Measurements from ENCODE around the gene CRY2. TPM values are rescaled to one million over a fixed set of nuclear protein-coding genes. Genes with fewer than 3 reads are reported as not detected.

CRY2 gene
- polyA plus RNA-seq, 2 of the 4 experiments (the other 2 are of a cell fraction) = 3.2 to 4.1 TPM

- TF ChIP-seq SREBF2 (IDR thresholded peaks at IDR 0.05) (no peak), BHLHE40 (IDR thresholded peaks at IDR 0.05; ENCODE audit: low read depth, low read length) (no peak), CBX2 (IDR thresholded peaks at IDR 0.05; ENCODE audit: borderline replicate concordance, low read depth) (no peak), NPAS2 (CRISPR knock-in tag; IDR thresholded peaks at IDR 0.05; ENCODE audit: borderline replicate concordance) (no peak)
Measured at GRCh38 chr11:45816614-45817013, 30.7 kb upstream of the CRY2 start (continued).

- ChIA-PET POLR2A (no interaction called here), CTCF (interaction anchor here (1.6 to 5.7 kb wide), 2 partner anchors 13 to 26 kb away, joined by 5 to 32 read pairs; partner anchors contain the start of gene SLC35C1)
- FAIRE-seq = no peak
Measured at GRCh38 chr11:45817191-45817590, 30.1 kb upstream of the CRY2 start.

GRCh38 chr11:45818961-45819605 lies 28.2 kb upstream of the CRY2 start:
- no peak overlapping the region for H3K4me3 ChIP-seq
- no peak for DNase-seq (ENCODE audit: low read depth in 1 of 2, low spot score in 1 of 2)
- no peak for ATAC-seq
- no peaks in the 10 kb centered on the region for H3K4me1 ChIP-seq
- 67% methylated on average over 6 of the region's 6 CpGs for WGBS (ENCODE audit: missing lambda C conversion rate)
- no peak for TF ChIP-seq CHD2 (IDR thresholded peaks at IDR 0.05; ENCODE audit: low read length, partially characterized antibody)
- no peak for TF ChIP-seq TFCP2L1 (CRISPR knock-in tag; IDR thresholded peaks at IDR 0.05)
- TF ChIP-seq RCOR1 (IDR thresholded peaks at IDR 0.05; ENCODE audit: low read depth, low read length) = no peak
- no peak for TF ChIP-seq E2F6 (IDR thresholded peaks at IDR 0.05; ENCODE audit: borderline replicate concordance, low read depth)
- no peak for TF ChIP-seq FOSB (CRISPR knock-in tag; IDR thresholded peaks at IDR 0.05)
- no peak for TF ChIP-seq ELK1 (IDR thresholded peaks at IDR 0.05; ENCODE audit: low read depth, low read length)
- TF ChIP-seq CHD4 (IDR thresholded peaks at IDR 0.05; ENCODE audit: borderline replicate concordance) = no peak
- TF ChIP-seq JUN (IDR thresholded peaks at IDR 0.05) = no peak
- no peak for TF ChIP-seq GATA3 (IDR thresholded peaks at IDR 0.05; ENCODE audit: borderline replicate concordance)
- ChIA-PET POLR2A (no interaction called here), CTCF (interaction anchor here (1.2 to 5.7 kb wide), 2 partner anchors 24 to 48 kb away, joined by 4 to 32 read pairs; no protein-coding TSS in a partner anchor)
- H3K27ac ChIP-seq = no peak overlapping the region
- H3K9me3 ChIP-seq = no peaks in the 10 kb centered on the region
- no peak for FAIRE-seq
- no peak overlapping the region for H3K4me2 ChIP-seq

More at GRCh38 chr11:45817191-45817590, 30.1 kb upstream of the CRY2 start:
- Histone ChIP-seq H3K4me2 (no peak overlapping the region), H3K4me1 (no peaks in the 10 kb centered on the region), H3K27ac (no peak overlapping the region), H3K4me3 (no peak overlapping the region), H3K9me3 (no peaks in the 10 kb centered on the region)
- no peak for TF ChIP-seq CEBPB (IDR thresholded peaks at IDR 0.05)
- TF ChIP-seq BHLHE40 (IDR thresholded peaks at IDR 0.05; ENCODE audit: low read depth, low read length) = no peak
- TF ChIP-seq SMC3 (IDR thresholded peaks at IDR 0.05) = no peak
- no peak for TF ChIP-seq MYC (IDR thresholded peaks at IDR 0.05; ENCODE audit: borderline replicate concordance, low read length)
- no peak for TF ChIP-seq ZC3H11A (IDR thresholded peaks at IDR 0.05)
- no peak for TF ChIP-seq FOSL2 (IDR thresholded peaks at IDR 0.05)
- no peak for TF ChIP-seq FOSL2 (CRISPR knock-in tag; IDR thresholded peaks at IDR 0.05)
- TF ChIP-seq HDAC2 (IDR thresholded peaks at IDR 0.05) = no peak
- ATAC-seq (no peak), DNase-seq (ENCODE audit: low read depth in 1 of 2, low spot score in 1 of 2) (no peak)
- 78% methylated on average over 7 of the region's 7 CpGs for WGBS (ENCODE audit: missing lambda C conversion rate)

- FAIRE-seq = no peak
- POLR2A ChIA-PET = no interaction called here
- Histone ChIP-seq H3K27ac (no peak overlapping the region), H3K4me2 (no peak overlapping the region), H3K4me1 (no peaks in the 10 kb centered on the region), H3K4me3 (no peak overlapping the region), H3K9me3 (no peaks in the 10 kb centered on the region)
- ATAC-seq = no peak
- CTCF ChIA-PET = interaction anchor here (5.7 kb wide), 1 partner anchor 22 kb away, joined by 32 read pairs; no protein-coding TSS in a partner anchor
- 66% methylated on average over 5 of the region's 5 CpGs for WGBS (ENCODE audit: missing lambda C conversion rate)
- no peak for DNase-seq (ENCODE audit: low read depth in 1 of 2, low spot score in 1 of 2)
- no peak for TF ChIP-seq USF2 (IDR thresholded peaks at IDR 0.05)
- TF ChIP-seq EHMT2 (IDR thresholded peaks at IDR 0.05; ENCODE audit: low read depth) = no peak
- TF ChIP-seq FOSB (CRISPR knock-in tag; IDR thresholded peaks at IDR 0.05) = no peak
- TF ChIP-seq ELK1 (IDR thresholded peaks at IDR 0.05; ENCODE audit: low read depth, low read length) = no peak
- TF ChIP-seq BCL3 (IDR thresholded peaks at IDR 0.05) = no peak
- TF ChIP-seq CTCF (IDR thresholded peaks at IDR 0.05) = no peak
- no peak for TF ChIP-seq PHF8 (IDR thresholded peaks at IDR 0.05; ENCODE audit: borderline replicate concordance, low read depth)
Measured at GRCh38 chr11:45820211-45820857, 26.9 kb upstream of the CRY2 start.

All from A549 (cell line).